Muscle layer of duodenum (tissue), 2 donors: Measurements from ENCODE around the gene ZSWIM6.

ENCODE experiments used
- H3K27ac ChIP-seq: one replicate; pipeline ENCODE4 v1.7.0; 2013; ENCODE audit warnings: mild to moderate bottlenecking, low read length
- H3K27me3 ChIP-seq: one replicate; pipeline ENCODE4 v1.7.0; 2013; ENCODE audit warnings: low read depth, mild to moderate bottlenecking, control low read depth, low read length
- H3K36me3 ChIP-seq, 2 donors: one replicate each; pipeline ENCODE4 v1.7.0; 2013; ENCODE audit warnings: low read length in 2 of 2, control low read depth in 1 of 2, mild to moderate bottlenecking in 1 of 2; ENCODE audit not compliant: insufficient read depth in 2 of 2, control insufficient read depth in 1 of 2
- H3K4me1 ChIP-seq, 2 donors: one replicate each; pipeline ENCODE4 v1.7.0; 2013; ENCODE audit warnings: low read length in 2 of 2, mild to moderate bottlenecking in 2 of 2, control low read depth in 1 of 2, moderate library complexity in 1 of 2; ENCODE audit not compliant: insufficient read depth in 2 of 2, control insufficient read depth in 1 of 2
- H3K4me3 ChIP-seq, 2 donors: one replicate each; pipeline ENCODE4 v1.7.0; 2013; ENCODE audit warnings: low read length in 2 of 2, low read depth in 1 of 2, mild to moderate bottlenecking in 1 of 2
- H3K9me3 ChIP-seq, 2 donors: one replicate each; pipeline ENCODE4 v1.7.0; 2013; ENCODE audit warnings: low read length in 2 of 2, control low read depth in 1 of 2, mild to moderate bottlenecking in 1 of 2; ENCODE audit not compliant: control insufficient read depth in 1 of 2
- donor health status: healthy.

Gene ZSWIM6

DNA sequence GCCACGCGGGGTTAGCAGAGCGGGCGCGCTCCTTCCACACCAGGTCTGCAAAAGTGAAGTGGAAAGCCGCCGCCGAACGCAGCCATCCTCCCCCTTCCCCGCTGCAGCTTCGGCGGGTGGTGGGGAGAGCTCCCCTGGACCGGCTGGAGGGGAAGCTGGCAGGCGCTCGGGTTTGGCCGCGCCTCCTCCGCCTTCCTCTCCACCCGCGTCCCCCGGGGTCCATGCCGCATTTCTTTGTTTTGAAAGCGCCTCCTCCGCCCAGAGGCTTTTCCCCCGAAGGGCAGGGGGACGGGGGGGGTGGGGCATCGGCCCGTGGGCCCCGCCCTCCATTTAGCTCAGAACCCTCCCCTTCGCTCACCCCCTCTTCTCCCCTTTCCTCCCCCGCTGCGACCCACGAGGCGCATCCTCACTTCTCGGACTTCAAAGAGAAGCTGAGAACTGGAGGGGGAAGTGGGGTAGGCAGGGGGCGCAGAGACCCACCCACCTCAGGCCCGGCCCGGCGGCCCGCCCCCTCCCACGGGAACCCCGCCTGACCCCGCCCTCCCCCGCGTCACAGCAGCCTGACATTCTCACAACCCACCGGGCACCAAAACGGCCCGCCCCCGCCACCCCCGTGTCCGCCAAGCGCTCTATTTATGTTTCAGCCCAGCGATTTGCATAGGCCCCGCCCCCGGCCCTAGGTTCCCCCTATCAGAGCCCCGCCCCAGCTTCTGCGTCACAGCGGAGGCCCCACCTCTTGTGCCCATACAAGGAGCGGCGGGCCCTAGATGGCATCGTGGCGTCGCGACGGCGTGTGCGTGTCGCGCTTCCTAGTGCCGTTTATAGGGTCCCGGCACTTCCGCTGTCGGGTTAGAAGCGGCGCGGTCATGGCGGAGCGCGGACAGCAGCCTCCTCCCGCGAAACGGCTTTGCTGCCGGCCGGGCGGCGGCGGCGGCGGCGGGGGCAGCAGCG is at the start of gene ZSWIM6:
ZSWIM6 (plus strand) TSS at position 852 of the 951 bp plus-strand sequence; CDS start at position 867, 15 bp downstream.
- Histone ChIP-seq H3K4me3 (peak within 1 kb of the TSS; percentile 90 to 95), H3K9me3 (no peaks in the 10 kb centered on the region), H3K27ac (peak within 1 kb of the TSS; percentile 72), H3K4me1 (peaks cover 18 to 29% of the 10 kb centered on the region in 2 donors), H3K36me3 (no peaks in the 10 kb centered on the region), H3K27me3 (no peaks in the 10 kb centered on the region)

DNA sequence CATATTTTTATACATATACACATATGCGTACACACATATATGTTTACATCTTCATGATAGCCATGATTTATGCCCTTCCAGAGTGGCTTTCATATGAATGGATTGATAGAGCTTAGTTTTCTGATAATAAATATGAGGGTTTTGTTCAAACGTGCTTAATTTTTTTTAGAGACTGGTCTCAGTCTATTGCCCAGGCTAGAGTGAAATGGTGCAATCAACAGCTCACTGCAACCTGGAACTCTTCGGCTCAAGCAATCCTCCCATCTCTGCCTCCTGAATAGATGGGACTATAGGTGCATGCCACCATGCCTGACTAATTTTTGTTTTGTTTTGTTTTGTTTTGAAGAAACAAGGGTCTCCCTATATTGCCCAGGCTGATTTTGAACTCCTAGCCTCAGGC is 48.6 kb upstream of the ZSWIM6 start:
- peaks cover 11 to 13% of the 10 kb centered on the region in 2 donors for H3K4me1 ChIP-seq
- no peaks in the 10 kb centered on the region for H3K36me3 ChIP-seq
- no peak overlapping the region for H3K4me3 ChIP-seq
- no peaks in the 10 kb centered on the region for H3K9me3 ChIP-seq
- H3K27me3 ChIP-seq = no peaks in the 10 kb centered on the region
- H3K27ac ChIP-seq = no peak overlapping the region

DNA sequence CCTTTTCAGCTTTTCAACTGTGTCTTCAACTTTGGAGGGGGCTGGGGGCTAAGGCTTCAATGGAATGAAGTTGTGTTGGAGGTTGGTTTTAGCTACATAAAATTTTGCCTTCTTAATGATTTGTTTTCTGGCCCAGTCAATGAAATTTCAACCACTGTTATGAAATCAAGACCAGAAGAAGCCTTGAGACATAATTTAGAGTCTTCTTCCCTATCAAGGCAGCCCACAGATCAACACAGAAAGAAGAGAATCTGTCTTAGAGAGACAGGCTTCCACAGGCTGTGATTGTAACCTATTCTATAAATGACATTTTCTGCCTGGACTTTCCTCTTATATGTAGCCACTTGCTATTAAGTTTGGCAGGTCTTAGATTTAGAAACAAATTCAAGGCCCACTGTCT is 46.5 kb upstream of the ZSWIM6 start:
- Histone ChIP-seq H3K4me3 (no peak overlapping the region), H3K4me1 (peaks cover 6 to 10% of the 10 kb centered on the region in 2 donors), H3K27ac (no peak overlapping the region), H3K36me3 (no peaks in the 10 kb centered on the region), H3K27me3 (no peaks in the 10 kb centered on the region), H3K9me3 (no peaks in the 10 kb centered on the region)

DNA sequence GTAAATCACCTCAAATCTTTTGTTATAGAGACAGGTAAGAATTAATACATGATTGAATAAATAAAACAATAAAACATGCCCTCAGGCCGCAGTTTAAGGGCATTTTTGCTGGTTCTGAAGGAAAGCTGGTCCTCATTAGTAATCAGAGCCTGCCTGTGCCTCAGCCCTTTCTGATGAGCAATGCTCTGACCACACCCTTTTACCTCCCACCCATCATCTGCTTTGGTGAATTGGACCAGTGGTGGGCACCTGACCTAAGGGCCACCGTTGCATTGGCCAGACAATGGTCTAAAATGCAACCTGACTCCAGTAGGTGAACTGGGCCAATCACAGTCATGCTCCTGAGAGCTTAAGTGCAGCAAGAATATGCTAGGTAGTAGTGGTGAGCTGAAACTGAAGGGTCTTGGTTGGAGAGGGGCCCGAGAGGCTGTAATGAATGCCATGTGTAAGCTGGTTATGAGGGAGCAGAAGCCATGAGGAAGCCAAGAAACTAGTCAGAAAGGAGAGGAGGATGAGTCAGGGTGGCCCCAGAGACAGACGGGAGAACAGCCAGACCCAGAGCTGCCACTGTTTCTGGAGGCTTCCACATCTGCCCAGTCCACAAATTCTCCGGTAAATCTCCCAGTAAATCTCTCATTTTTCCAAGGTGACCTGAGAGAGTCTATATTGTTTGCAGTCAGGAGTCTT is 45.5 kb upstream of the ZSWIM6 start:
- H3K27me3 ChIP-seq = no peaks in the 10 kb centered on the region
- no peaks in the 10 kb centered on the region for H3K36me3 ChIP-seq
- H3K27ac ChIP-seq = no peak overlapping the region
- no peak overlapping the region for H3K4me3 ChIP-seq
- H3K9me3 ChIP-seq = no peaks in the 10 kb centered on the region
- H3K4me1 ChIP-seq = peaks cover 0 to 17% of the 10 kb centered on the region in 2 donors

DNA sequence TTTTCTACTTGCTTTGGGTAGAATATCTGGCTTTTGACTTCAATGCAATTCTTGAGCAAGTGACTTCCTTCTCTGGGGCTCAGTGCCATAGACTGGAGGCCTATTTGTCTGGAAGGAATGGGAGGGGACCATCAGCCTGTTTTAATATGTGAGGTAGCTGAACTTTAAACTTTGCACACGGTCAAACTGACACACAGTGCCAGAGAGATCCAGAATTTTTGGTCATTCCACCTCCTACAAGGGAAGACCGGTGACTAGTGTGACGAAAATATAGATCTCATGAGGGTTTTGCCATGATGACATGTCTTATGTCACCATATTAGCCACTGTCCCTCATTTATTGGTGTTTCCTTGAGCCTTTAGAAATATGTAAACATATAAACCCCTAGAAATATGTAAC is 44.6 kb upstream of the ZSWIM6 start:
- no peak overlapping the region for H3K27ac ChIP-seq
- H3K36me3 ChIP-seq = no peaks in the 10 kb centered on the region
- H3K4me3 ChIP-seq = no peak overlapping the region
- H3K4me1 ChIP-seq = peaks cover 0 to 22% of the 10 kb centered on the region in 2 donors
- no peaks in the 10 kb centered on the region for H3K9me3 ChIP-seq
- no peaks in the 10 kb centered on the region for H3K27me3 ChIP-seq

DNA sequence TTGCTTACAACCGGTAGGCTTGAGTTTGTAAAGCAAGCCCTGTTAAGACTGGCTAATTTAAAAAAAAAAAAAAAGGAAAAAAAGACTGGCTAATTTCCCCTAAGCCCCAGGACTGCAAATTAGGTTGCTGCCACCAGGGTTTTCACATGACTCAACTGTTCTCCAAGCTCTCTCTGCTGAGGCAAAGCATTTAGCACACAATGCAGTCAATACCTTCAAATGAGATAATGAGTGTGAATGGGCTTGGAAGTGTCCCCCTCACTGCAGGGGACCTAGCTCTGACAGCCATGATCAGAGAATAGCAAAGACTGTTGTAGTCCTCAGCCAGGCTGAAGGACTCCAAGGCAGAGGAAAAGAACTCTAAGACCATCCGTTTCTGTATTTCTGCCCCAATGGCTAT is 42.8 kb upstream of the ZSWIM6 start:
- Histone ChIP-seq H3K4me3 (no peak overlapping the region), H3K27ac (no peak overlapping the region), H3K27me3 (no peaks in the 10 kb centered on the region), H3K9me3 (no peaks in the 10 kb centered on the region), H3K4me1 (peaks cover 0 to 22% of the 10 kb centered on the region in 2 donors), H3K36me3 (no peaks in the 10 kb centered on the region)

DNA sequence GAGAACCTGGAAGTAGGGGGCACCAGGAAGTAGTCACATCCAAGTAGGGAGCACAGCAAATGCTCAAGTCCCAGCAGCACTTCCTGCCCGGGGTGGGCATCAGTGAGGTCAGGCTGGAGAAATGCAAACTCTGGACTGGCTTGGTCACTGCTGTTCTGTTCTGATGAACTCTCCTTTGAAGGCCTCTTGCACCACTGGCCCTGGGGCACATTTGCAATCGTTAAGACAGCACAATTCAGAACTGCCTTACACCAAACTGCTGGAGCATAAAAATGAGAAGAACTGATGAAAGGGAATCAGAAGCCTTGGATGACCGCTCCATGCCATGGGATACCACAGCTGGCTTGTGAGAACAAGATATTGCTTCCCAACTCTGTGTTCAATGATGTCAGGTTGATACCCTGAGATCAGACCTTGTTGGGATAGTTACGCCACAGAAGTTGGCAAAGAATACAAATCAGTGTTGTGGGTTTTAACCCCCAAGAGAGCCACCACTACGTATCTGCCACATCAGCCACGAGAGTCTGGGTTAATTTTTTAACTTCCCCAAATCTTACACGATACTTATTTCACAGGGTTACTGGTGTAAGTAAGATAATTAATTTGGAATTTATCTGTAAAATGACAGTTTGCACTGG is 42.3 kb upstream of the ZSWIM6 start:
- Histone ChIP-seq H3K4me3 (no peak overlapping the region), H3K4me1 (peaks cover 0 to 22% of the 10 kb centered on the region in 2 donors), H3K9me3 (no peaks in the 10 kb centered on the region), H3K27me3 (no peaks in the 10 kb centered on the region), H3K27ac (no peak overlapping the region), H3K36me3 (no peaks in the 10 kb centered on the region)

DNA sequence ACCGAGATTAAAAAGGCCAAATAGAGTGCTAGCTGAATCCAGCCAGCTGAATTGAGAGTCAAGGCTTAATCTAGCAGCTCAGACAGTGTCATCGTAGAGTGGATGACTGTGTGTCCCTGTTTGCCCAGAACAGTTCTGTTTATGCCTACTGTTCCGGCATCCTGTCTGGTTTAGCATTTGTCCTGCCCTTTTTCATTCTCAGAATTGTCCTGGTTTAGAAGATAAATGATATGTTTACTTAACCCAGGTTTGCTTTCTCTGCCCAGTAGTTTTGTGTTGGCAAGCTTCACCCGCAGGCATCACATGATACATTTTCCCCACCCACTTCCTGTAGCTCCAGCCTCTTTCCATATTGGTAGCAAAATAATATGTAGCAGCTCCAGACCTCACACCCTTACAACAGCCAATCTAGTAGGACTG is 41.3 kb upstream of the ZSWIM6 start:
- Histone ChIP-seq H3K9me3 (no peaks in the 10 kb centered on the region), H3K27ac (peak overlapping the region; percentile 18), H3K36me3 (no peaks in the 10 kb centered on the region), H3K27me3 (no peaks in the 10 kb centered on the region), H3K4me1 (peaks cover 0 to 22% of the 10 kb centered on the region in 2 donors), H3K4me3 (no peak overlapping the region)

DNA sequence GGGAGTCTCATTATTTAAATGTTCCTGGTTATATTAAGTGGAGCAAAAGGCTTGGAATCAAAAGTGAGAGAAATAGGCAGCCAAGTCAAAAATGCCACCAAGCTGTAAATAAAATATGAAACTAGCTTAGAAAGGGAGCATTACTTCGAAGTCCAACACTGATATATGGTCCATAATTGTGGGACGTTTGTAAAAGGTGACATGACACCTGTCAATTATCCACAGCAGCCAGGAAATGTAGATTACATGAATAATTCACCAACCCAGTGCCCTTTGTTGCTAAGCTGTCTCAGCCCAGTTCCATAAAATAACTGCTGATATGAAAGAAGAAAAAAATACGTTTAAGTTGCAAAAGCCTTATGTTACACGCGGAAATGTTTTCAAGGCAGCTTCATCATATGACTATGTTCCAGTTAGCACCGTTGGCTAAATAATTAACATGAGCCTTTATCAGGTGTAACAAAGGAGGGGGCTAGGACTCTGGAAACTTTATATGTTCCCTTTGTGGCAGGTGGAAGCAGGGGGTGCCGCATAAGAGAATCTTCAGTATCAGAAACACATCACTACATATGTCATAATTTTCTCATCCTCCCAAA is 39.9 kb upstream of the ZSWIM6 start:
- peaks cover 0 to 22% of the 10 kb centered on the region in 2 donors for H3K4me1 ChIP-seq
- H3K9me3 ChIP-seq = no peaks in the 10 kb centered on the region
- peak overlapping the region; percentile 19 for H3K27ac ChIP-seq
- no peaks in the 10 kb centered on the region for H3K27me3 ChIP-seq
- H3K36me3 ChIP-seq = no peaks in the 10 kb centered on the region
- H3K4me3 ChIP-seq = no peak overlapping the region

DNA sequence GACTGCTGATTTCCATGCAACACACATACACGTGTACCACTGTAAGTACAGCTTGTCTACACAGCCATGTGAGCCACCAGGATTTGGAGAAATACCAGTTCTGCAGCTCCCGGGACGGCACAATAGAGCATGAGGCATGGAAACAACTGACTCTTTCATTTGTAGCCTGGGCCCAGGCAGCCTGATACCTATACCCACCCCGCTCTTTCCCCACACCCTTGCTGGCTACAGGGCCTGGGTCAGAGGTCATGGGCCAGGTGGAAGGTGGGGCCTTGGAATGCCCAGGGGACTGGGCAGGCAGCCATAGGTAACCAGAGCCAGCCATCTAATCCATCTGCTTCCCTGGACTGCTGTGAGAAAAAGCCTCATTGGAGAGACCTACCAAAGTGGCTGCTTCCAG is 39.0 kb upstream of the ZSWIM6 start:
- H3K27ac ChIP-seq = no peak overlapping the region

DNA sequence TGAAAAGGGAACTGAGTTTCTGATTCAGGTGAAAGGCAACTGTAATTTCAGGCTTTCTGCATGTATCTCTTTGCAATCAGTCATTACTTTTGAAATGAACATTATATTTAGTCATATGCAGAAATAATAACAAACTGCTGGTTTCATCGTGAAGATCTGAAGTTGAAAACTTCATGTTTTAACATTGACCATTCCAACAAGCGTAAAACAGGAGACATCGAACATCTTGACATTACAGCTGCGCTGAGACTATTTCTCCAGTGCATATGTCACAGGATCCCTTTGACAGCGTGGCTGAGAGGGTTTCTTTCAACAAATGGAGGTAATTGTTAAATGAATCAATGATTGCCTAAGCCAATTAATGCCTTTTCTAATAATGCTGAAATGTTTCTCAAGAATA is 38.2 kb upstream of the ZSWIM6 start:
- H3K27me3 ChIP-seq = no peaks in the 10 kb centered on the region
- H3K9me3 ChIP-seq = no peaks in the 10 kb centered on the region
- no peak overlapping the region for H3K27ac ChIP-seq
- H3K4me1 ChIP-seq = peaks cover 0 to 17% of the 10 kb centered on the region in 2 donors
- no peaks in the 10 kb centered on the region for H3K36me3 ChIP-seq
- no peak overlapping the region for H3K4me3 ChIP-seq

More for the DNA sequence above, 39.0 kb upstream of the ZSWIM6 start:
- H3K36me3 ChIP-seq = no peaks in the 10 kb centered on the region
- H3K27me3 ChIP-seq = no peaks in the 10 kb centered on the region
- H3K4me3 ChIP-seq = no peak overlapping the region
- no peaks in the 10 kb centered on the region for H3K9me3 ChIP-seq
- H3K4me1 ChIP-seq = peaks cover 0 to 17% of the 10 kb centered on the region in 2 donors
